ENCODE results near the gene PIF1. TPM values are rescaled to one million over a fixed set of nuclear protein-coding genes. Genes with fewer than 3 reads are reported as not detected.

Gene PIF1
- total RNA-seq, 1 donor from 2014 or later, result 5.5 TPM

DNA sequence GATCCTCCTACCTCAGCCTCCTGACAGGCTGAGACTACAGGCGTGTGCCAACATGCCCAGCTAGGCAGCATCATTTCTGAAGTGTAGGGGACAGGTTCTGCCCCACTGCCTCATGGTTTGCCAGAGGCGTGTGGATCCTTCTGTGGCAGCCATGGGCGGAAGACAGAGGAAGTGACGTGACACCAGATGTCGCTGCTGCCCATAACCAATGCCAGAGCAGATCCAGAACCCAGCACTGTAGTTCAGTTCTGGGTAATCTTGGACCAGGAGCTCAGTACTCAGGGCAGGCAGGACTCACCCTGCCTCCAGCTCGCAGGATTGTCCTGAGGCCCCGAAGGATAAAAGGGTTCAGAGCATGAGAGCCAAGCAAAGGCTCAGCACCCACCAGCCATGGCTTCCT is 58.2 kb downstream of the PIF1 start:
- ChIA-PET POLR2A (interaction anchor here (0.5 kb wide), 1 partner anchor 193 kb away, joined by 3 read pairs; no protein-coding TSS in a partner anchor), CTCF (no interaction called here)
- intact Hi-C loops (cut with micrococcal nuclease), result no loop called here
- H3K36me3 Mint-ChIP-seq (ENCODE audit: low read depth), result no peaks in the 10 kb centered on the region
- no peak overlapping the region for H3K27ac Mint-ChIP-seq
- ATAC-seq (ENCODE audit: low read depth) (peak; percentile 42), DNase-seq (no peak)
- no peaks in the 10 kb centered on the region for H3K27me3 Mint-ChIP-seq
- peaks cover 19% of the 10 kb centered on the region for H3K4me1 Mint-ChIP-seq
- H3K4me3 Mint-ChIP-seq, result no peak overlapping the region
- H3K9me3 Mint-ChIP-seq, result no peaks in the 10 kb centered on the region
- TF ChIP-seq, protein P1, sequence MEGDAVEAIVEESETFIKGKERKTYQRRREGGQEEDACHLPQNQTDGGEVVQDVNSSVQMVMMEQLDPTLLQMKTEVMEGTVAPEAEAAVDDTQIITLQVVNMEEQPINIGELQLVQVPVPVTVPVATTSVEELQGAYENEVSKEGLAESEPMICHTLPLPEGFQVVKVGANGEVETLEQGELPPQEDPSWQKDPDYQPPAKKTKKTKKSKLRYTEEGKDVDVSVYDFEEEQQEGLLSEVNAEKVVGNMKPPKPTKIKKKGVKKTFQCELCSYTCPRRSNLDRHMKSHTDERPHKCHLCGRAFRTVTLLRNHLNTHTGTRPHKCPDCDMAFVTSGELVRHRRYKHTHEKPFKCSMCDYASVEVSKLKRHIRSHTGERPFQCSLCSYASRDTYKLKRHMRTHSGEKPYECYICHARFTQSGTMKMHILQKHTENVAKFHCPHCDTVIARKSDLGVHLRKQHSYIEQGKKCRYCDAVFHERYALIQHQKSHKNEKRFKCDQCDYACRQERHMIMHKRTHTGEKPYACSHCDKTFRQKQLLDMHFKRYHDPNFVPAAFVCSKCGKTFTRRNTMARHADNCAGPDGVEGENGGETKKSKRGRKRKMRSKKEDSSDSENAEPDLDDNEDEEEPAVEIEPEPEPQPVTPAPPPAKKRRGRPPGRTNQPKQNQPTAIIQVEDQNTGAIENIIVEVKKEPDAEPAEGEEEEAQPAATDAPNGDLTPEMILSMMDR (IDR thresholded peaks at IDR 0.05), result no peak

DNA sequence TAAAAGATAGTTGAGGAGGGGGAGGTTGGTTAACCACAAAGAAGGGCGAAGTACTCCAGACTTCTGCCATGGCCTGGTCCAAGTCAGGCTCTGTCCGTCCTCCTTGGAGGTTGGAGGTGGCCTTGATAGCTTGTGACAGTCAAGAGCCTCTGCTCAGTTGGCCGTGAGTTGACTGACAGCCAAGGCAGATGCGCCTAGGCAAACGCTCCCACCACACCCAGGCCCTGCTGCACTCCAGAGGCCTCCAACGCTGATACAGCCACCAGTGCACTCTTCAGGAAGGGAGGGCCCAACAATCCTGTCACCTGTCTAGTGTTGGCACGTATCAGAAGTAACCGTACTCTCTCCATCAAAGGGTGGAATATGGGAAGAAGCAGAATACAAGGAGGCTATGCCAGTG is 59.4 kb downstream of the PIF1 start:
- Mint-ChIP-seq H3K9me3 (no peaks in the 10 kb centered on the region), H3K4me3 (no peak overlapping the region), H3K36me3 (ENCODE audit: low read depth) (no peaks in the 10 kb centered on the region), H3K4me1 (peaks cover 19% of the 10 kb centered on the region), H3K27me3 (no peaks in the 10 kb centered on the region), H3K27ac (no peak overlapping the region)
- TF ChIP-seq, protein P1 (IDR thresholded peaks at IDR 0.05), result no peak
- CTCF ChIA-PET, result interaction anchor here (0.6 kb wide), 1 partner anchor 46 kb away, joined by 3 read pairs; no protein-coding TSS in a partner anchor
- intact Hi-C loops (cut with micrococcal nuclease), result no loop called here
- POLR2A ChIA-PET, result no interaction called here
- ATAC-seq (ENCODE audit: low read depth) (no peak), DNase-seq (no peak)

Other genes starting within 250 kb of the PIF1 start
- 0.91 and 0.93 TPM in 2 replicates for gene RBPMS2, start 50.1 kb downstream of the PIF1 start, total RNA-seq
- 36.5 and 38.1 TPM in 2 replicates for gene PLEKHO2, start 16.3 kb upstream of the PIF1 start, total RNA-seq
- 3.7 and 3.9 TPM in 2 replicates for gene ANKDD1A, start 86.3 kb upstream of the PIF1 start, total RNA-seq
- 74.7 and 75.7 TPM in 2 replicates for gene SPG21, start 164.3 kb upstream of the PIF1 start, total RNA-seq
- gene MTFMT, start 204.0 kb upstream of the PIF1 start, total RNA-seq, result 9.8 and 13.5 TPM in 2 replicates
- not detected in 2 replicates for gene SLC51B, start 219.7 kb upstream of the PIF1 start, total RNA-seq
- not detected in 2 replicates for gene RASL12, start 242.3 kb upstream of the PIF1 start, total RNA-seq